GM12892 (cell line): ENCODE results near the gene F2RL1.

Source experiments
- POLR2AphosphoS5 ChIP-seq: IDR thresholded peaks from 2 replicates; pipeline ENCODE4 v1.6.1; 2011; ENCODE audit warnings: low read depth, low read length, control low read depth
- TAF1 ChIP-seq: IDR thresholded peaks from 2 replicates; pipeline ENCODE4 v1.6.1; 2011; ENCODE audit warnings: low read depth, mild to moderate bottlenecking, control low read depth, low read length, borderline replicate concordance

DNA sequence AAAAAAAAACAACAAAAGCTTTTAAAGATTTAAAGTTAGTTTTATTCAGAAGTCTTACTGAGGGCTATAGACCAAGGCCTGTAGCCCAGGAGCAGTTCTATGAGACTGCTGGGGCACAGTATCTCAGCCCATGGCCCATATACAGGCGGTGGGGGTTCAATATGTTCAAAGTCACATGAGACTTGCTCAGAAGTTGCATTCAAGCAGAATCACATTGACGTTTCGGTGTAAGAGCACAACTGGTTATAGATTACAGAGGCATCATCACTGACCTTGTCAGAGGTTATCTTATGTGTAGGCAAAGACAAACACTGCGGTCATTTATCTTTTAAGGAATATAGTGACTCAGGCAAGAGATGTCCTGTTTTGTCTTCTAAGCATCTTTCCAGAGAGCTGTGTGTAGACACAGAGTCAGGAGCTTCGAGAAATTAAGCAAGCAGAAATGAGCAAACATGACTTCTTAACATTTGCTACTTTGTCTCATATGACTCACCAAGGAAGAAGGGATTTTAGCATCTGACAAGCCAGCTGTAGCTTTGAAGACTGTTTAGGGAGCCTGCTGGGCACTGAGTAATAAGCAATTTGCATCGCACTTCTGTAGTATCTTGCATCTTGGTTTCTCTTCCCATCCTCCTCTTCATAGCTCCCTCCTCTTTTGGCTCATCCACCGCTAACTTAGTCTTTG, 12.9 kb upstream of the F2RL1 start:
- TF ChIP-seq TAF1 (no peak), POLR2AphosphoS5 (no peak)
